HepG2 (cell line): ENCODE data around the gene TGM2. TPM values are rescaled to one million over a fixed set of nuclear protein-coding genes. Genes with fewer than 3 reads are reported as not detected.

ENCODE experiments used
- ASH2L ChIP-seq: fragments of 300-600, 200-600 bp; sonication (generic); IDR thresholded peaks from 2 replicates; pipeline ENCODE4 v1.7.0; 2017; ENCODE audit warnings: low read depth, mild to moderate bottlenecking, moderate library complexity, mixed read lengths, low read length; ENCODE audit not compliant: insufficient read length
- BCL6 ChIP-seq: IDR thresholded peaks from 2 replicates; pipeline ENCODE4 v1.6.1; 2016; ENCODE audit warnings: missing genetic modification reagents, missing compliant biosample characterization
- CBFB ChIP-seq: sonication (generic); formaldehyde crosslinking; IDR thresholded peaks from 2 replicates; pipeline ENCODE4 v1.4.0; 2020; ENCODE audit warnings: missing genetic modification reagents
- CBX5 ChIP-seq: sonication (generic); formaldehyde crosslinking; IDR thresholded peaks from 2 replicates; pipeline ENCODE4 v1.4.0; 2020; ENCODE audit warnings: missing genetic modification reagents, borderline replicate concordance
- CENPT ChIP-seq: sonication (generic); formaldehyde crosslinking; IDR thresholded peaks from 2 replicates; pipeline ENCODE4 v1.8.0; 2022; ENCODE audit warnings: low read depth, mild to moderate bottlenecking, moderate library complexity, missing genetic modification reagents
- FOXA3 ChIP-seq: IDR thresholded peaks from 2 replicates; pipeline ENCODE4 v1.6.1; 2016; ENCODE audit warnings: missing genetic modification reagents, missing compliant biosample characterization
- HCFC1 ChIP-seq: fragments of 150-350 bp; IDR thresholded peaks from 2 replicates; pipeline ENCODE4 v1.6.1; 2014; ENCODE audit warnings: low read depth, low read length
- HOXA3 ChIP-seq: sonication (generic); formaldehyde crosslinking; IDR thresholded peaks from 2 replicates; pipeline ENCODE4 v1.5.0; 2020; ENCODE audit warnings: missing genetic modification reagents
- KDM2A ChIP-seq: sonication (generic); formaldehyde crosslinking; IDR thresholded peaks from 2 replicates; pipeline ENCODE4 v1.4.0; 2020; ENCODE audit warnings: low read depth, missing genetic modification reagents, borderline replicate concordance
- MAFG ChIP-seq: sonication (generic); formaldehyde crosslinking; IDR thresholded peaks from 2 replicates; pipeline ENCODE4 v1.5.1; 2020; ENCODE audit warnings: mild to moderate bottlenecking, missing genetic modification reagents
- MXD3 ChIP-seq: IDR thresholded peaks from 2 replicates; pipeline ENCODE4 v1.6.1; 2016; ENCODE audit warnings: mild to moderate bottlenecking, missing biosample characterization, missing genetic modification reagents
- PATZ1 ChIP-seq: sonication (generic); formaldehyde crosslinking; IDR thresholded peaks from 2 replicates; pipeline ENCODE4 v1.4.0; 2020; ENCODE audit warnings: missing genetic modification reagents
- PHF8 ChIP-seq: sonication (generic); formaldehyde crosslinking; IDR thresholded peaks from 2 replicates; pipeline ENCODE4 v1.5.0; 2020; ENCODE audit warnings: missing genetic modification reagents
- RAD21 ChIP-seq: fragments of 450-650 bp; formaldehyde crosslinking; IDR thresholded peaks from 2 replicates; pipeline ENCODE4 v1.5.0; 2020; ENCODE audit warnings: mild to moderate bottlenecking
- SIN3A ChIP-seq: IDR thresholded peaks from 2 replicates; pipeline ENCODE4 v1.6.1; 2011; ENCODE audit warnings: low read depth, mild to moderate bottlenecking, control low read depth, low read length, borderline replicate concordance
- SOX13 ChIP-seq, 3 experiments: fragments of 450-650 bp in 1 of 3; sonication (generic) in 1 of 3; formaldehyde crosslinking in 1 of 3; IDR thresholded peaks in 2 of 3; conservative IDR thresholded peaks in 1 of 3; 2 replicates each; pipeline versions ENCODE4 v1.5.0 to v1.6.1; 2016 to 2020; ENCODE audit warnings: antibody characterized with exemption in 1 of 3, mild to moderate bottlenecking in 1 of 3, missing compliant biosample characterization in 1 of 3, missing genetic modification reagents in 1 of 3, moderate library complexity in 1 of 3
- SOX6 ChIP-seq, 2 experiments: fragments of 450-650 bp in 1 of 2; sonication (generic) in 1 of 2; formaldehyde crosslinking in 1 of 2; IDR thresholded peaks; 2 replicates each; pipeline versions ENCODE4 v1.4.0 to v1.6.1; 2017 to 2020; ENCODE audit warnings: antibody characterized with exemption in 1 of 2, mild to moderate bottlenecking in 1 of 2, missing genetic modification reagents in 1 of 2
- SRF ChIP-seq: IDR thresholded peaks from 2 replicates; pipeline ENCODE4 v1.6.1; 2011; ENCODE audit warnings: mild to moderate bottlenecking, low read depth, low read length, moderate library complexity
- STAG1 ChIP-seq: sonication (generic); formaldehyde crosslinking; IDR thresholded peaks from 2 replicates; pipeline ENCODE4 v1.4.0; 2020; ENCODE audit warnings: missing genetic modification reagents
- SUZ12 ChIP-seq: fragments of 150-350 bp; IDR thresholded peaks from 2 replicates; pipeline ENCODE4 v1.6.1; 2014; ENCODE audit warnings: low read depth, low read length
- YEATS2 ChIP-seq: sonication (generic); formaldehyde crosslinking; IDR thresholded peaks from 2 replicates; pipeline ENCODE4 v1.4.0; 2020; ENCODE audit warnings: missing genetic modification reagents, borderline replicate concordance
- ZNF251 ChIP-seq: sonication (generic); formaldehyde crosslinking; IDR thresholded peaks from 2 replicates; pipeline ENCODE4 v1.9.0; 2021; ENCODE audit warnings: mild to moderate bottlenecking, missing genetic modification reagents
- ZNF577 ChIP-seq: sonication (generic); formaldehyde crosslinking; IDR thresholded peaks from 2 replicates; pipeline ENCODE4 v1.4.0; 2020; ENCODE audit warnings: mild to moderate bottlenecking, low read depth, missing genetic modification reagents, borderline replicate concordance
- polyA plus RNA-seq, 8 experiments: library from polyadenylated mRNA; depleted of rRNA in 3 of 8; stranded (reverse) in 7 of 8; unstranded in 1 of 8; fragments of >200 nt; fragmentation: Illumina TruSeq in 4 of 8; extraction: Trizol in 4 of 8; gene quantifications; 2 replicates each; pipeline versions ENCODE4 v1.2.1 to v1.2.3, GENCODE V29; 2011 to 2016; ENCODE audit warnings: low read depth in 4 of 8, missing spikeins in 1 of 8, mixed read lengths in 1 of 8; ENCODE audit not compliant: insufficient read depth in 1 of 8
- total RNA-seq, 5 experiments: library from RNA; depleted of rRNA; stranded (reverse); fragments of >200 nt; fragmentation: Illumina TruSeq; extraction: Trizol; gene quantifications; 2 replicates each; pipeline ENCODE4 v1.2.3, GENCODE V29; 2016; ENCODE audit warnings: low read depth in 1 of 5

TGM2 gene
- total and polyA plus RNA-seq, 2 of the 13 experiments (the other 11 are each of a cell fraction or from before 2014, with no cell fraction given): 4.2 to 46.4 TPM

GRCh38 chr20:38113401-38114325 lies 51.4 kb downstream of the TGM2 start (continued):
- TF ChIP-seq YEATS2 (CRISPR knock-in tag) (peak; percentile 44; the same call in 1 of the 2 replicates), STAG1 (peak; percentile 86), FOXA3 (CRISPR knock-in tag) (peak; percentile 44; the same call in 1 of the 2 replicates), BCL6 (peak; percentile 78), HOXA3 (CRISPR knock-in tag) (0 out of 2 replicates have a peak, but pooled peaks have one; percentile 17), MXD3 (CRISPR knock-in tag) (no peak), SOX13 (IDR thresholded peaks at IDR 0.05) (no peak), SOX13 (CRISPR knock-in tag; conservative IDR thresholded peaks at IDR 0.05 in 1 of 2, IDR thresholded peaks at IDR 0.05 in 1 of 2) (peak in 1 of 2 experiments; percentile 9; a peak in 1 of 4 replicates), ZNF577 (no peak), CENPT (CRISPR knock-in tag) (0 out of 2 replicates have a peak, but pooled peaks have one; percentile 38), MAFG (no peak), ZNF251 (CRISPR knock-in tag) (no peak), RAD21 (CRISPR knock-in tag) (peak; percentile 78), PHF8 (CRISPR knock-in tag) (no peak), SIN3A (no peak), SUZ12 (no peak), ASH2L (peak; percentile 26), SRF (no peak), SOX6 (IDR thresholded peaks at IDR 0.05) (no peak), SOX6 (CRISPR knock-in tag; IDR thresholded peaks at IDR 0.05) (peak; percentile 27; the same call in 1 of the 2 replicates), CBFB (CRISPR knock-in tag) (0 out of 2 replicates have a peak, but pooled peaks have one; percentile 45), HCFC1 (no peak), KDM2A (CRISPR knock-in tag) (no peak), CBX5 (CRISPR knock-in tag) (0 out of 2 replicates have a peak, but pooled peaks have one; percentile 39), PATZ1 (CRISPR knock-in tag) (peak; percentile 62; the same call in 1 of the 2 replicates)
